Gastrocnemius medialis (tissue), 4 donors: Measurements from ENCODE around the gene IRS2. TPM values are rescaled to one million over a fixed set of nuclear protein-coding genes. Genes with fewer than 3 reads are reported as not detected.
A peak's percentile ranks its signal among the peaks of the same experiment; 100 is the strongest.

Source experiments
- ATAC-seq, 2 donors: fragments of 150-250 bp; one replicate each; pipeline ENCODE4 v1.9.1; 2016
- DNase-seq, 2 donors: peaks; one replicate each; pipeline ENCODE4 v3.0.0-alpha.2; 2019
- H3K27ac ChIP-seq, 4 donors: fragments of 200-600 bp; sonication (generic); 1 replicate in 1 of 4; 2 replicates in 3 of 4; pipeline ENCODE4 v1.5.1; 2016 to 2018; ENCODE audit warnings: mild to moderate bottlenecking in 2 of 4, moderate library complexity in 1 of 4
- H3K27me3 ChIP-seq, 3 donors: fragments of 200-600 bp; sonication (generic) in 2 of 3; 1 replicate in 1 of 3; 2 replicates in 2 of 3; pipeline versions ENCODE4 v1.5.1 to v1.6.0; 2016 to 2019; ENCODE audit warnings: mild to moderate bottlenecking in 1 of 3, moderate library complexity in 1 of 3
- H3K36me3 ChIP-seq, 2 donors: fragments of 200-600 bp; sonication (generic) in 1 of 2; one replicate each; pipeline ENCODE4 v1.5.1; 2017 to 2018
- H3K4me1 ChIP-seq, 2 donors: fragments of 200-600 bp; sonication (generic) in 1 of 2; one replicate each; pipeline ENCODE4 v1.5.1; 2016 to 2017; ENCODE audit warnings: mild to moderate bottlenecking in 2 of 2
- H3K4me3 ChIP-seq, 4 donors: fragments of 200-600 bp; sonication (generic) in 3 of 4; 1 replicate in 1 of 4; 2 replicates in 3 of 4; pipeline ENCODE4 v1.5.1; 2016 to 2019; ENCODE audit warnings: mild to moderate bottlenecking in 2 of 4
- H3K9me3 ChIP-seq, 3 donors: fragments of 200-600 bp; sonication (generic) in 2 of 3; 1 replicate in 1 of 3; 2 replicates in 2 of 3; pipeline ENCODE4 v1.5.1; 2016 to 2019
- CTCF ChIP-seq, 5 experiments: fragments of 450-650 bp in 3 of 5; fragments of 200-600 bp in 2 of 5; sonication (generic) in 2 of 5; IDR thresholded peaks in 4 of 5; conservative IDR thresholded peaks in 1 of 5; 1 replicate in 4 of 5; 2 replicates in 1 of 5; pipeline ENCODE4 v1.5.1; 2016 to 2019; ENCODE audit warnings: antibody characterized with exemption in 5 of 5, mild to moderate bottlenecking in 3 of 5, moderate library complexity in 3 of 5
- POLR2A ChIP-seq, 2 donors: fragments of 450-650 bp; IDR thresholded peaks; one replicate each; pipeline ENCODE4 v1.6.1; 2017; ENCODE audit warnings: antibody characterized with exemption in 2 of 2, mild to moderate bottlenecking in 2 of 2, moderate library complexity in 2 of 2
- in situ Hi-C, 4 donors: fragments of 200-750 bp; cut with MboI; loops; one replicate each; pipeline versions ENCODE4 v1.15.0 to v1.8.0; 2017; ENCODE audit warnings: low sequenced_read_pairs in 4 of 4
- intact Hi-C: fragments of 100-400 bp; cut with DNase I; formaldehyde crosslinking; loops from one replicate; pipeline ENCODE4 v1.15.1; 2023; ENCODE audit warnings: low total_unique reads
- total RNA-seq, 4 donors: library from RNA; depleted of rRNA; stranded (reverse); fragments of >200 nt; gene quantifications; one replicate each; pipeline versions ENCODE4 v1.1.0 to v1.2.3, GENCODE V29; 2016

Gene IRS2
- total RNA-seq, 4 donors from 2014 or later, result 23.8 to 65.6 (median 28.7) TPM

GRCh38 chr13:109779876-109780510, 6.4 kb downstream of the IRS2 start:
- TF ChIP-seq POLR2A (IDR thresholded peaks at IDR 0.05) (no peak), CTCF (IDR thresholded peaks at IDR 0.05 in 4 of 5, conservative IDR thresholded peaks at IDR 0.05 in 1 of 5) (no peak)
- in situ Hi-C loops, result loop anchor here (10.0 to 25.0 kb wide), 5 partner anchors 332 to 1568 kb away; partner anchors contain the start of genes ABHD13 (in 1 of the 4) and LIG4 (in 1 of the 4)
- no peak for ATAC-seq
- peaks cover 0 to 15% of the 10 kb centered on the region in 2 donors for H3K36me3 ChIP-seq
- no peaks in the 10 kb centered on the region for H3K9me3 ChIP-seq
- no peak for DNase-seq
- no peaks in the 10 kb centered on the region for H3K27me3 ChIP-seq
- intact Hi-C loops, result loop anchor here (2.0 to 10.0 kb wide), 2 partner anchors 63 to 1565 kb away; partner anchors contain the start of genes ABHD13 and LIG4
- peak overlapping the region in 2 of 4 donors; percentile 53 to 58 for H3K27ac ChIP-seq
- H3K4me3 ChIP-seq, result peak overlapping the region; percentile 48 to 63 (median 53)
- peaks cover 51 to 57% of the 10 kb centered on the region in 2 donors for H3K4me1 ChIP-seq

- in situ Hi-C loops (loop anchor here (10.0 to 25.0 kb wide), 5 partner anchors 333 to 1567 kb away; partner anchors contain the start of genes ABHD13 (in 1 of the 4) and LIG4 (in 1 of the 4)), intact Hi-C loops (no loop called here)
- H3K4me1 ChIP-seq, result peaks cover 58 to 62% of the 10 kb centered on the region in 2 donors
- no peak for TF ChIP-seq CTCF (IDR thresholded peaks at IDR 0.05 in 4 of 5, conservative IDR thresholded peaks at IDR 0.05 in 1 of 5)
- TF ChIP-seq POLR2A (IDR thresholded peaks at IDR 0.05), result no peak
- H3K27ac ChIP-seq, result peak overlapping the region in 2 of 4 donors; percentile 53 to 58
- H3K27me3 ChIP-seq, result no peaks in the 10 kb centered on the region
- peaks cover 0 to 15% of the 10 kb centered on the region in 2 donors for H3K36me3 ChIP-seq
- DNase-seq (no peak), ATAC-seq (no peak)
- H3K4me3 ChIP-seq, result peak overlapping the region; percentile 48 to 63 (median 53)
- H3K9me3 ChIP-seq, result no peaks in the 10 kb centered on the region
Measured at GRCh38 chr13:109779074-109779473, 7.3 kb downstream of the IRS2 start.

- DNase-seq (no peak), ATAC-seq (peak; percentile 82 to 94)
- Histone ChIP-seq H3K4me3 (peak overlapping the region in 2 of 4 donors; percentile 52 to 54), H3K27me3 (no peaks in the 10 kb centered on the region), H3K36me3 (peaks cover 0 to 15% of the 10 kb centered on the region in 2 donors), H3K9me3 (no peaks in the 10 kb centered on the region), H3K27ac (peak overlapping the region in 3 of 4 donors; percentile 29 to 53 (median 52)), H3K4me1 (peaks cover 58 to 62% of the 10 kb centered on the region in 2 donors)
- TF ChIP-seq POLR2A (IDR thresholded peaks at IDR 0.05) (peak in 1 of 2 donors; percentile 50), CTCF (IDR thresholded peaks at IDR 0.05 in 4 of 5, conservative IDR thresholded peaks at IDR 0.05 in 1 of 5) (no peak)
- intact Hi-C loops (no loop called here), in situ Hi-C loops (loop anchor here (10.0 to 25.0 kb wide), 5 partner anchors 334 to 1566 kb away; partner anchors contain the start of genes ABHD13 (in 1 of the 4) and LIG4 (in 1 of the 4))
Measured at GRCh38 chr13:109778102-109778542, 8.3 kb downstream of the IRS2 start.

GRCh38 chr13:109776575-109776974, 9.8 kb downstream of the IRS2 start:
- DNase-seq (no peak), ATAC-seq (no peak)
- Histone ChIP-seq H3K27me3 (no peaks in the 10 kb centered on the region), H3K9me3 (no peaks in the 10 kb centered on the region), H3K4me1 (peaks cover 53 to 58% of the 10 kb centered on the region in 2 donors), H3K36me3 (peaks cover 0 to 6% of the 10 kb centered on the region in 2 donors), H3K4me3 (no peak overlapping the region), H3K27ac (peak overlapping the region in 1 of 4 donors; percentile 53)
- in situ Hi-C loops, result loop anchor here (10.0 to 25.0 kb wide), 5 partner anchors 336 to 1564 kb away; partner anchors contain the start of genes ABHD13 (in 1 of the 4) and LIG4 (in 1 of the 4)
- TF ChIP-seq CTCF (IDR thresholded peaks at IDR 0.05 in 4 of 5, conservative IDR thresholded peaks at IDR 0.05 in 1 of 5) (no peak), POLR2A (IDR thresholded peaks at IDR 0.05) (no peak)
- intact Hi-C loops, result no loop called here
